ENCODE data around the gene NEFH.
A peak's percentile ranks its signal among the peaks of the same experiment; 100 is the strongest.
"Not testable (repeated sequence)": the region's sequence is repeated elsewhere in the genome, so short reads cannot be mapped to it uniquely, and the experiment has no call there.

The NEFH gene, protein sequence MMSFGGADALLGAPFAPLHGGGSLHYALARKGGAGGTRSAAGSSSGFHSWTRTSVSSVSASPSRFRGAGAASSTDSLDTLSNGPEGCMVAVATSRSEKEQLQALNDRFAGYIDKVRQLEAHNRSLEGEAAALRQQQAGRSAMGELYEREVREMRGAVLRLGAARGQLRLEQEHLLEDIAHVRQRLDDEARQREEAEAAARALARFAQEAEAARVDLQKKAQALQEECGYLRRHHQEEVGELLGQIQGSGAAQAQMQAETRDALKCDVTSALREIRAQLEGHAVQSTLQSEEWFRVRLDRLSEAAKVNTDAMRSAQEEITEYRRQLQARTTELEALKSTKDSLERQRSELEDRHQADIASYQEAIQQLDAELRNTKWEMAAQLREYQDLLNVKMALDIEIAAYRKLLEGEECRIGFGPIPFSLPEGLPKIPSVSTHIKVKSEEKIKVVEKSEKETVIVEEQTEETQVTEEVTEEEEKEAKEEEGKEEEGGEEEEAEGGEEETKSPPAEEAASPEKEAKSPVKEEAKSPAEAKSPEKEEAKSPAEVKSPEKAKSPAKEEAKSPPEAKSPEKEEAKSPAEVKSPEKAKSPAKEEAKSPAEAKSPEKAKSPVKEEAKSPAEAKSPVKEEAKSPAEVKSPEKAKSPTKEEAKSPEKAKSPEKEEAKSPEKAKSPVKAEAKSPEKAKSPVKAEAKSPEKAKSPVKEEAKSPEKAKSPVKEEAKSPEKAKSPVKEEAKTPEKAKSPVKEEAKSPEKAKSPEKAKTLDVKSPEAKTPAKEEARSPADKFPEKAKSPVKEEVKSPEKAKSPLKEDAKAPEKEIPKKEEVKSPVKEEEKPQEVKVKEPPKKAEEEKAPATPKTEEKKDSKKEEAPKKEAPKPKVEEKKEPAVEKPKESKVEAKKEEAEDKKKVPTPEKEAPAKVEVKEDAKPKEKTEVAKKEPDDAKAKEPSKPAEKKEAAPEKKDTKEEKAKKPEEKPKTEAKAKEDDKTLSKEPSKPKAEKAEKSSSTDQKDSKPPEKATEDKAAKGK

DNA sequence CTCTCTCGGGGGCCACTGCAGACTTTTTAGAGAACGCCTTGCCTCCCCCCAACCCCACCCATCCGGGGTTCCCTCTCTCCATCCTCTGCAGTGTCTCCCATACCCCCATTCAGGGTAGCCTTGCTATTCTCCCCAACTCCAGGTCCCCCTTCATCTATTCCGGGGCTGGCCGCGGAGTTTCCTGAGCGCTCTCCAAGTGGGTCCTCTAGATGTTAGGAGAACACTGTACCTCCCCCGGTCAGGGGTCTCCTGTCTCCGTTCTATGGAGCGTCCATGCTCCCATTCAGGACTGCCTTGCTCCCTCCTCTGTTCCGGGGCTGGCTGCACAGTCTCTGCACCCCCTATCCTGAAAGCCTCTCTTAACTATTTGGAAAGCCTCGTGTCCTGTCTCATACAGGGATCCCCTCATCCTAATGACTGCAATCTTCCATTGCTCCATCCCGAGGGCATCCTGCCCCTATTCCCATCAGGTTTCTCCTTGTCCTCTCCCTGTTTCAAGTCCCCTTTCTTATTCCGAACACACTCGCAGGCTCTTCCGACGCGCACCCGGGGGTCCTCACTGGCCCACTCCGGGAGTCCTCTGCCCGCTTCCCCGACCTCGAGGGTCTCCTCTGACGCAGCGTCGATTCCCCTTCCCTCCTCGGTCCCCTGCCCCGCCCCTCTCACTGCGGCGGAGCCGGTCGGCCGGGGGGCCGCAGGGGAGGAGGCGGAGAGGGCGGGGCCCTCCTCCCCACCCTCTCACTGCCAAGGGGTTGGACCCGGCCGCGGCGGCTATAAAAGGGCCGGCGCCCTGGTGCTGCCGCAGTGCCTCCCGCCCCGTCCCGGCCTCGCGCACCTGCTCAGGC lies at the start of gene NEFH:
Gene NEFH, plus strand, starts transcription at position 802 of the 845 bp plus-strand sequence. CDS start 45 bp downstream, outside the sequence.
- no peak for TF ChIP-seq JUND (IDR thresholded peaks at IDR 0.05; ENCODE audit: low read depth)
- in situ Hi-C loops (cut with HindIII; ENCODE audit: low pct_unique_long_range_greater_than_20kb, low sequenced_read_pairs): no loop called here
- peak in 1 of 2 experiments; percentile 32 for DNase-seq (ENCODE audit: low read depth in 1 of 2, low spot score in 1 of 2)

- in situ Hi-C loops (cut with HindIII; ENCODE audit: low pct_unique_long_range_greater_than_20kb, low sequenced_read_pairs): no loop called here
- DNase-seq (ENCODE audit: low read depth in 1 of 2, low spot score in 1 of 2): no peak
- TF ChIP-seq JUND (IDR thresholded peaks at IDR 0.05; ENCODE audit: low read depth): no peak
Measured at GRCh38 chr22:29431986-29432385, 48.0 kb upstream of the NEFH start.

DNA sequence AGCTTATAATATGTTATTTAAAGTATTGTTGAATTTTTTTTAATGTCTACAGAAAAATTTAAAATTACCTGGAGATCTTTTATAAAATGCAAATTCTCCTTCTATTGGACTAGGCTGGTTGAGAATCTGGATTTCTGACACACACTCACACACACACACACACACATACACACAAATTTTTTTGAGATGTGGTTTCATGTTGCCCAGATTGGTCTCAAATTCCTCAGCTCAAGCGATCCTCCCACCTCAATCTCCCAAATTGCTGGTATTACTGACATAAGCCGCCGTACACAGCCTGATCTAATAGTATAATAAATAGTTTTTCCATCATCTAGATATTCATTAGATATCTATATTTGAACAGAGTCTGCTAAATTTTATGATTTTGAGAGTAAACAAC lies 46.2 kb upstream of the NEFH start:
- no peak for TF ChIP-seq JUND (IDR thresholded peaks at IDR 0.05; ENCODE audit: low read depth)
- DNase-seq (ENCODE audit: low read depth in 1 of 2, low spot score in 1 of 2): no peak
- in situ Hi-C loops (cut with HindIII; ENCODE audit: low pct_unique_long_range_greater_than_20kb, low sequenced_read_pairs): no loop called here

DNA sequence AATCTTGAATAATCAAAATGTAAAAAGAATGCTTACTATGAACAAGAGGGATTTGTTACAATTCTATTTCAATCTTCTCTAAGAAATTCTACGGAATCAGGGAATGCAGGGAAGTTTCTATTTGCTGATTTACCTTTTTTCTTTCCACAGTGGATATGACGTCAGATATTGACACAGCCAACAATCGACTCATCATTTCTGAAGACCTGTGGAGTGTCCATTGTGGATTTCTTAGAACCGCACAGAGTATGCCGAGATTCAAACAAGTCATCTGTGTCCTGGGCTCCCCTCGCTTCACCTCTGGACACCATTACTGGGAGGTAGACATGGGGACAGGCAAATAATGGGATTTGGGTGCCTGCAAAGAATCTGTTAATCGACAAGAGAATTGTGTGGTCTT lies 45.7 kb upstream of the NEFH start:
- no peak for DNase-seq (ENCODE audit: low read depth in 1 of 2, low spot score in 1 of 2)
- TF ChIP-seq JUND (IDR thresholded peaks at IDR 0.05; ENCODE audit: low read depth): no peak
- in situ Hi-C loops (cut with HindIII; ENCODE audit: low pct_unique_long_range_greater_than_20kb, low sequenced_read_pairs): no loop called here

- no peak for DNase-seq (ENCODE audit: low read depth in 1 of 2, low spot score in 1 of 2)
- TF ChIP-seq JUND (IDR thresholded peaks at IDR 0.05; ENCODE audit: low read depth): no peak
- in situ Hi-C loops (cut with HindIII; ENCODE audit: low pct_unique_long_range_greater_than_20kb, low sequenced_read_pairs): no loop called here
Measured at GRCh38 chr22:29435236-29436136, 44.5 kb upstream of the NEFH start.

DNA sequence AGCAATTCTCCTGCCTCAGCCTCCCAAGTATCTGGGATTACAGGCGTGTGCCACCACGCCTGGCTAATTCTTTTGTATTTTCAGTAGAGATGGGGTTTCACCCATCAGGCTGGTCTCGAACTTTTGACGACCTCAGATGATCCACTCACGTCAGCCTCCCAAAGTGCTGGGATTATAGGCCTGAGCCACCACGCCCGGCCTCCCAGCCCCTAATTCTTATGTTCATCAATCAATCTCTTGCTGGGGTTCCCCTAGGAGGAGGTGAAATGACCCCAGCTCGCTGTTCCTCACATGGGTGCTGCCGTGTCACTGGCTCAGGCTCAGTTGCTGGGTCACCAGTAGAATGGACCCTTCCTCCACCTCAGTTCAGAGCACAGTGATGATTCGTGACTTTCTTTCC lies 41.7 kb upstream of the NEFH start, which contains the start of gene RFPL1:
Gene RFPL1, plus strand, starts transcription at position 301 of the 400 bp plus-strand sequence.
- in situ Hi-C loops (cut with HindIII; ENCODE audit: low pct_unique_long_range_greater_than_20kb, low sequenced_read_pairs); DNase-seq (ENCODE audit: low read depth in 1 of 2, low spot score in 1 of 2): not testable (repeated sequence)

- DNase-seq (ENCODE audit: low read depth in 1 of 2, low spot score in 1 of 2): no peak
- in situ Hi-C loops (cut with HindIII; ENCODE audit: low pct_unique_long_range_greater_than_20kb, low sequenced_read_pairs): no loop called here
- TF ChIP-seq JUND (IDR thresholded peaks at IDR 0.05; ENCODE audit: low read depth): no peak
Measured at GRCh38 chr22:29442976-29443375, 37.0 kb upstream of the NEFH start.

DNA sequence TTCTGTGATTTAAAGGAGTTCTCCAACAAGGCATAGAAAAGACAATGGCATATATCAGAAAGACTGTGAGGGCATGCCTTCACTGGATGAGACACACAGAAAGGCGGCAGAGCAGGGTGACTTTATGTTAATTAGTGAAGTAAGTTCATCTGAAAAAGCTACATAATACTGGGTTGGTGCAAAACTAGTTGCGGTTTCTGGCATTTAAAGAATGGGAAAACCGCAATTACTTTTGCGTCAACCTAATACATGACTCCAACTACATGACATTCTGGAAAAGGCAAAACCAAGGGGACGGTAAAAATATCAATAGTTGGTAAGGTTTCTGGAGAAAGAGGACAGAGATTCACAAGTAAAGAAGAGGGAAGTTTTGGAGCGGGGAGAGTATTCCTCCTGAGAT lies 36.6 kb upstream of the NEFH start:
- in situ Hi-C loops (cut with HindIII; ENCODE audit: low pct_unique_long_range_greater_than_20kb, low sequenced_read_pairs): no loop called here
- DNase-seq (ENCODE audit: low read depth in 1 of 2, low spot score in 1 of 2): peak in 1 of 2 experiments; percentile 13
- TF ChIP-seq JUND (IDR thresholded peaks at IDR 0.05; ENCODE audit: low read depth): no peak

DNA sequence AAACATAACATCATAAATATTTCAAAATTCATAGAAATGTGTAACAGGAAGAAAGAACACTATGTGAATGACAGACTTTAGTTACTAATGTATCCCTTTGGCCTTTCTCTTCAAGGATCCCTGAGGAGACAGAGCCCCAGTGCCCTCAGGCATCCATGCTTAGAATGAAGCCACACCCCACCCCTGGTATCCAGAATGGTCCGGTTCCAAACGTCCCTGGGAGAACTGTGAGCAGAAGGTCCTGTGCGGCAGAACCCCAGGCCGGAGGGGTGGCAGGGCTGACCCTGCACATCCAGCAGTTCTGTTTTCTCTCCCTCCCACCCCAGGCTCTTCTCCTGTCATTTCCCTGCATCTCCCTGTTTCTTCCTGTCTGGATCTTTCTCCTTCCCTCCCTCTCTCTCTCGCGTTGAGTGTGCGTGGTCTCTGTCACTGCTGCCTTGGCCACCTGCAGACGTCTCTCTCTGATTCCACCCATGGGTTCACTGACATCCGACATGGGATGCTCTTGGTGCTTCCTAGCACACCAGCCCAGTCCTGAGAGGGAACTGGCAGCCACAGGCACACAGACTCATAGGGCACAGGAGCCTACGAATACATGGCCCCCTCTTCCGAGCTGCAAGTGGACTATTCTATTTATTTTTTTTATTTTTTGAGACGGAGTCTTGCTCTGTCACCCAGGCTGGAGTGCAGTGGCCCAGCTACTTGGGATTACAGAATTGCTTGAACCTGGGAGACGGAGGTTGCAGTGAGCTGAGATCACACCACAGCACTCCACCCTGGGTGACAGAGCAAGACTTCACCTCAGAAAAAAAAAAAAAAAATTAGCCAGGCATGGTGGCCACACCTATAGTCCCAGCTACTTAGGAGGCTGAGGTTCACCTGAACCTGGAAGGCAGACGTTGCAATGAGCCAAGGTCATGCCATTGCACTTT lies 35.9 kb upstream of the NEFH start:
- peak in 1 of 2 experiments; percentile 6 for DNase-seq (ENCODE audit: low read depth in 1 of 2, low spot score in 1 of 2)
- in situ Hi-C loops (cut with HindIII; ENCODE audit: low pct_unique_long_range_greater_than_20kb, low sequenced_read_pairs): no loop called here
- no peak for TF ChIP-seq JUND (IDR thresholded peaks at IDR 0.05; ENCODE audit: low read depth)

GRCh38 chr22:29445508-29445907 lies 34.5 kb upstream of the NEFH start:
- no peak for TF ChIP-seq JUND (IDR thresholded peaks at IDR 0.05; ENCODE audit: low read depth)
- in situ Hi-C loops (cut with HindIII; ENCODE audit: low pct_unique_long_range_greater_than_20kb, low sequenced_read_pairs): no loop called here
- no peak for DNase-seq (ENCODE audit: low read depth in 1 of 2, low spot score in 1 of 2)

Measured in T47D (cell line).